A673 (cell line): ENCODE data around the gene TCP11. TPM values are rescaled to one million over a fixed set of nuclear protein-coding genes. Genes with fewer than 3 reads are reported as not detected.

Experiments
- BruUV-seq: library from RNA; stranded (reverse); fragments of 400-500 nt; replicated peaks from 2 replicates; lab custom pipeline; 2021; lab: Mats Ljungman, UMichigan
- CTCF ChIA-PET: fragments of 300-600 bp; sonication (Branson Sonifier 250); formaldehyde crosslinking; loops from one replicate; lab custom pipeline; 2022; ENCODE audit warnings: antibody characterized with exemption; lab: Charles Lee
- POLR2A ChIA-PET: fragments of 300-600 bp; sonication (Branson Sonifier 250); formaldehyde crosslinking; loops from one replicate; lab custom pipeline; 2022; ENCODE audit warnings: antibody characterized with exemption; ENCODE audit not compliant: low non-redundant PET; lab: Charles Lee
- DNase-seq: peaks from one replicate; pipeline ENCODE4 v3.0.0-alpha.2; 2015; ENCODE audit warnings: low spot score
- H3K27ac ChIP-seq: fragments of 200-600 bp; sonication (generic); 2 replicates; pipeline ENCODE4 v1.5.1; 2016; ENCODE audit warnings: mixed run types, low read depth, mild to moderate bottlenecking, mixed read lengths, antibody characterized with exemption, low read length; ENCODE audit not compliant: poor library complexity, severe bottlenecking
- H3K27me3 ChIP-seq: fragments of 200-600 bp; sonication (generic); replicated peaks from 2 replicates; pipeline ENCODE4 v1.6.1; 2017; ENCODE audit warnings: mixed run types, low read depth, mild to moderate bottlenecking, mixed read lengths, antibody characterized with exemption, low read length; ENCODE audit not compliant: insufficient read depth, poor library complexity
- H3K36me3 ChIP-seq: fragments of 200-600 bp; sonication (generic); 2 replicates; pipeline ENCODE4 v1.6.1; 2016; ENCODE audit warnings: mixed run types, mild to moderate bottlenecking, mixed read lengths, antibody characterized with exemption, low read length; ENCODE audit not compliant: insufficient read depth, poor library complexity, severe bottlenecking
- H3K4me1 ChIP-seq: fragments of 200-600 bp; sonication (generic); 2 replicates; pipeline ENCODE4 v1.6.1; 2017; ENCODE audit warnings: mixed run types, mild to moderate bottlenecking, mixed read lengths, antibody characterized with exemption, low read length; ENCODE audit not compliant: insufficient read depth, poor library complexity, severe bottlenecking
- H3K4me3 ChIP-seq: fragments of 200-600 bp; sonication (generic); 2 replicates; pipeline ENCODE4 v1.5.1; 2016; ENCODE audit warnings: low read depth, mixed run types, mild to moderate bottlenecking, mixed read lengths, low read length; ENCODE audit not compliant: poor library complexity, severe bottlenecking
- H3K9me3 ChIP-seq: fragments of 200-600 bp; sonication (generic); 2 replicates; pipeline ENCODE4 v1.6.1; 2016; ENCODE audit warnings: mixed run types, low read depth, mild to moderate bottlenecking, mixed read lengths, antibody characterized with exemption, low read length; ENCODE audit not compliant: poor library complexity, severe bottlenecking
- EZH2 ChIP-seq: fragments of 200-600 bp; sonication (generic); IDR thresholded peaks from 2 replicates; pipeline ENCODE4 v1.6.1; 2017; ENCODE audit warnings: borderline replicate concordance, low read depth, mild to moderate bottlenecking, mixed read lengths, antibody characterized with exemption, low read length; ENCODE audit not compliant: poor library complexity, severe bottlenecking
- intact Hi-C: fragments of 100-400 bp; cut with micrococcal nuclease; formaldehyde crosslinking; loops from one replicate; pipeline ENCODE4 v1.10.0; 2022; ENCODE audit not compliant: unreplicated experiment
- total RNA-seq: library from RNA; stranded (reverse); gene quantifications from 2 replicates; pipeline ENCODE4 v1.2.3, GENCODE V29; 2021
- TF ChIP-seq, protein P1 (sequence below): fragments of 300-800, 200-600 bp; sonication (generic); conservative IDR thresholded peaks from 2 replicates; pipeline ENCODE4 v1.5.1; 2017; ENCODE audit warnings: low read depth, mild to moderate bottlenecking, antibody characterized with exemption, low read length, moderate library complexity, mixed read lengths

TCP11 gene
- total RNA-seq, 1 experiment from 2014 or later: not detected

DNA sequence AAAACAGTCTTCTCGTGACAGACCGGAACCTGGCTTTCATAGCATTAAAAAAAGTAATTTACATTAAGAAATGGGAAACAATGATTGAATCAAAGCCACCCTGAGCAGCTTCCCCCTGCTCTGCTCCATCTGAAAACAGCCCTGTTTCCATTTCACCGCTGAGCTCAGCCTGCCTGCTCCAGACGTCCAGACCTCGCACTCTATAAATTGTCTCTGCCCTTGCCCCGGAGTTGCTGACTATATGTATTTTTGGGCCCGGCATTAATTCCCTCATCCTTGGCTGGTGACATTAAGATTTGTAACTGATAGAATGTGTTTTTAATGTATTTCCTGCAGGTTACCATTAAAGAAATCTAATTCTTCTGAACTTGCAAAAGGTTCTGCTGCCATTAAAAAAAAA, 22.7 kb upstream of the TCP11 start:
- Histone ChIP-seq H3K4me3 (no peak overlapping the region), H3K27ac (no peak overlapping the region), H3K36me3 (no peaks in the 10 kb centered on the region), H3K27me3 (no peaks in the 10 kb centered on the region), H3K9me3 (no peaks in the 10 kb centered on the region), H3K4me1 (peaks cover 4% of the 10 kb centered on the region)
- BruUV-seq: no TSS peak
- intact Hi-C loops: no loop called here
- POLR2A ChIA-PET: no interaction called here
- CTCF ChIA-PET: no interaction called here
- DNase-seq: no peak
- TF ChIP-seq EZH2: no peak
- TF ChIP-seq, protein P1, sequence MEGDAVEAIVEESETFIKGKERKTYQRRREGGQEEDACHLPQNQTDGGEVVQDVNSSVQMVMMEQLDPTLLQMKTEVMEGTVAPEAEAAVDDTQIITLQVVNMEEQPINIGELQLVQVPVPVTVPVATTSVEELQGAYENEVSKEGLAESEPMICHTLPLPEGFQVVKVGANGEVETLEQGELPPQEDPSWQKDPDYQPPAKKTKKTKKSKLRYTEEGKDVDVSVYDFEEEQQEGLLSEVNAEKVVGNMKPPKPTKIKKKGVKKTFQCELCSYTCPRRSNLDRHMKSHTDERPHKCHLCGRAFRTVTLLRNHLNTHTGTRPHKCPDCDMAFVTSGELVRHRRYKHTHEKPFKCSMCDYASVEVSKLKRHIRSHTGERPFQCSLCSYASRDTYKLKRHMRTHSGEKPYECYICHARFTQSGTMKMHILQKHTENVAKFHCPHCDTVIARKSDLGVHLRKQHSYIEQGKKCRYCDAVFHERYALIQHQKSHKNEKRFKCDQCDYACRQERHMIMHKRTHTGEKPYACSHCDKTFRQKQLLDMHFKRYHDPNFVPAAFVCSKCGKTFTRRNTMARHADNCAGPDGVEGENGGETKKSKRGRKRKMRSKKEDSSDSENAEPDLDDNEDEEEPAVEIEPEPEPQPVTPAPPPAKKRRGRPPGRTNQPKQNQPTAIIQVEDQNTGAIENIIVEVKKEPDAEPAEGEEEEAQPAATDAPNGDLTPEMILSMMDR: no peak

DNA sequence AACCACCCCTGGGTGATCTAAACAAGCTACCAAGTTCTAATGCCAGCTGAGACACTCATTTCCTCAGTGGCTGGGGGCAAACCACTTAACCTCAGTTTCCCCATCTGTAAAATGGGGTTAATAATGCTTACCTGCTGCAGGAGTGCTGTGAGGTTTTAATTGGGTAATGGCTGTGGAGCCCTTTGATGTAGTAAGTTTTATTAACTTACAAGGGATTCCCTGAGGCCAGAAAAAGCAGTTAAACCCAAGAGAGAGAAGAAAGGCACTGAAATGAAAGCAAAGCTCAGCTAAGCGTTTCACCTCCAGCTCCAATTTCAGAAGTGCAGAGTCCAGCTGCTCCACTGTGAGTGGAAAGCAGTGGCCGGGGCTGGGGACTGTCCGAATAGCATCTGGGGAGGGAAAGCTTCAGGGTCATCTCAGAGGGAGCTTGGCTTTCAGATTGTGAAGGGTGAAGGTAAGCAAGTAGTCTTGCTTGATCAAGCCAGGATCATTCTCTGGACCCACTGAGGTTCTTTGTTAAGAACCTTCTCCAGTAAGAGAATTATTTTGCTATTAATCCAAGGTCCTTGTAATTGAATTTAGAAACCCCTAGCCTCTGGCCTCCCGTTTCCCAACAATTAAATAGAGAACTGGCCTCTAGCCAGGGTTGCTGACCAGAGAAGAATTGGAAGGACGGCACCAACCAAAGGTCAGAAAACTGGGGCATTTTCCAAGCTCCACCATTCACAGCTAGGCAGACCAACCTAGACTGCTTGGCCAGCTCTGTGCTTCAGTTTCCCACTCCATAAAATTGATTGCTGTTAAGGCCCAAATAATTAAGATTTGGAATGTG, 20.9 kb upstream of the TCP11 start:
- no peak for DNase-seq
- Histone ChIP-seq H3K9me3 (no peaks in the 10 kb centered on the region), H3K27ac (no peak overlapping the region), H3K4me1 (peaks cover 4% of the 10 kb centered on the region), H3K4me3 (no peak overlapping the region), H3K27me3 (no peaks in the 10 kb centered on the region), H3K36me3 (no peaks in the 10 kb centered on the region)
- TF ChIP-seq EZH2: no peak
- TF ChIP-seq, protein P1: no peak
- no TSS peak for BruUV-seq
- intact Hi-C loops: no loop called here
- CTCF ChIA-PET: no interaction called here
- POLR2A ChIA-PET: interaction anchor here (0.6 kb wide), 1 partner anchor 344 kb away, joined by 7 read pairs; no protein-coding TSS in a partner anchor

DNA sequence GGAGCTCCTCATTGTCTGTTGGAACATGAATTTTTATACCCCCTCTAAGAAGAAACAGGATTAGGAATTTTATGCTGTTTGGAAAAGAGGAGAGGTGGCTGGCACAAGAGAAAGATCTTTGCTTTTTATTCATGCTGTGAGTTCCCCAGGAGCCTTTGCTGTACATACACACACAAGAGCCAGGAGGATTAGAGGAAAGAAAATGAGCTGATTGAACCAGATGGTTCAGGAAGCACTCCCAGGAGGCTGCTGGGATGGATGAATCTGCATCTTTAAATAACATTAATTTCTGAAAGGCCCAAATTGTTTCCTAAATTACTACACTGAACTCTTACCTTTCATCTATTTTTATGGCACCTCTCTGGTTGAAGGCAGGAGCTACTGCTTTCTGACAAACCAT, 20.1 kb upstream of the TCP11 start:
- Histone ChIP-seq H3K9me3 (no peaks in the 10 kb centered on the region), H3K36me3 (no peaks in the 10 kb centered on the region), H3K4me3 (no peak overlapping the region), H3K27ac (no peak overlapping the region), H3K4me1 (peaks cover 4% of the 10 kb centered on the region), H3K27me3 (no peaks in the 10 kb centered on the region)
- POLR2A ChIA-PET: no interaction called here
- no peak for TF ChIP-seq EZH2
- intact Hi-C loops: no loop called here
- no TSS peak for BruUV-seq
- CTCF ChIA-PET: no interaction called here
- no peak for DNase-seq
